ENCODE data around the gene CRYL1. TPM values are rescaled to one million over a fixed set of nuclear protein-coding genes. Genes with fewer than 3 reads are reported as not detected.

The CRYL1 gene
- total and polyA plus RNA-seq, 7 donors: 6.4 to 18.5 (median 12.9) TPM

DNA sequence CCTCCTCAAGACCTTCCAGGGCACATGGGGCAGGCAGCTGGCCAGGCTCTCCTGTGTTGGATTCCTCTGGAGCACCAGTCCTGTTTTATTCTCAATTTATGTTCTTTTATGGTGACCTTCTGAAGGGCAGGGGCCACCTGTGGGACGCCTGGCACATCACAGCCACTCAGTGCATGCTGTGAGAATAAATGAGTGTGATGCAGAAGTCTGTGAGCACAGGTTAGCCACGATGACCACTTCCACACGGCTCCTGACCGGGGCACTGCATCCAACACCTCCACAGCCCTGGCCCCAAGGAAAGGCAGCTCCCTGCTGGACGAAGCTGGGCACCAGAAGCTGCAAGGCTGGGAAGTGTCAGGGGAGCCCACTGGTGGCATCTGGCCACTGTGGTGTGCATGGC is 122.8 kb downstream of the CRYL1 start:
- DNase-seq (no peak), ATAC-seq (no peak)
- Histone ChIP-seq H3K9me3 (no peaks in the 10 kb centered on the region), H3K4me1 (no peaks in the 10 kb centered on the region), H3K4me3 (no peak overlapping the region), H3K36me3 (ENCODE audit: insufficient read depth in 1 of 2, low read depth in 1 of 2) (peaks cover 0 to 10% of the 10 kb centered on the region in 2 donors), H3K27ac (no peak overlapping the region), H3K27me3 (ENCODE audit: insufficient read depth in 3 of 3, low read length in 2 of 3) (no peaks in the 10 kb centered on the region)
- 90 to 93% (median 91%) methylated on average over 5 of the region's 5 CpGs for WGBS, 3 donors
- TF ChIP-seq, protein P1, sequence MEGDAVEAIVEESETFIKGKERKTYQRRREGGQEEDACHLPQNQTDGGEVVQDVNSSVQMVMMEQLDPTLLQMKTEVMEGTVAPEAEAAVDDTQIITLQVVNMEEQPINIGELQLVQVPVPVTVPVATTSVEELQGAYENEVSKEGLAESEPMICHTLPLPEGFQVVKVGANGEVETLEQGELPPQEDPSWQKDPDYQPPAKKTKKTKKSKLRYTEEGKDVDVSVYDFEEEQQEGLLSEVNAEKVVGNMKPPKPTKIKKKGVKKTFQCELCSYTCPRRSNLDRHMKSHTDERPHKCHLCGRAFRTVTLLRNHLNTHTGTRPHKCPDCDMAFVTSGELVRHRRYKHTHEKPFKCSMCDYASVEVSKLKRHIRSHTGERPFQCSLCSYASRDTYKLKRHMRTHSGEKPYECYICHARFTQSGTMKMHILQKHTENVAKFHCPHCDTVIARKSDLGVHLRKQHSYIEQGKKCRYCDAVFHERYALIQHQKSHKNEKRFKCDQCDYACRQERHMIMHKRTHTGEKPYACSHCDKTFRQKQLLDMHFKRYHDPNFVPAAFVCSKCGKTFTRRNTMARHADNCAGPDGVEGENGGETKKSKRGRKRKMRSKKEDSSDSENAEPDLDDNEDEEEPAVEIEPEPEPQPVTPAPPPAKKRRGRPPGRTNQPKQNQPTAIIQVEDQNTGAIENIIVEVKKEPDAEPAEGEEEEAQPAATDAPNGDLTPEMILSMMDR (IDR thresholded peaks at IDR 0.05): no peak
- intact Hi-C loops (cut with DNase I): no loop called here

DNA sequence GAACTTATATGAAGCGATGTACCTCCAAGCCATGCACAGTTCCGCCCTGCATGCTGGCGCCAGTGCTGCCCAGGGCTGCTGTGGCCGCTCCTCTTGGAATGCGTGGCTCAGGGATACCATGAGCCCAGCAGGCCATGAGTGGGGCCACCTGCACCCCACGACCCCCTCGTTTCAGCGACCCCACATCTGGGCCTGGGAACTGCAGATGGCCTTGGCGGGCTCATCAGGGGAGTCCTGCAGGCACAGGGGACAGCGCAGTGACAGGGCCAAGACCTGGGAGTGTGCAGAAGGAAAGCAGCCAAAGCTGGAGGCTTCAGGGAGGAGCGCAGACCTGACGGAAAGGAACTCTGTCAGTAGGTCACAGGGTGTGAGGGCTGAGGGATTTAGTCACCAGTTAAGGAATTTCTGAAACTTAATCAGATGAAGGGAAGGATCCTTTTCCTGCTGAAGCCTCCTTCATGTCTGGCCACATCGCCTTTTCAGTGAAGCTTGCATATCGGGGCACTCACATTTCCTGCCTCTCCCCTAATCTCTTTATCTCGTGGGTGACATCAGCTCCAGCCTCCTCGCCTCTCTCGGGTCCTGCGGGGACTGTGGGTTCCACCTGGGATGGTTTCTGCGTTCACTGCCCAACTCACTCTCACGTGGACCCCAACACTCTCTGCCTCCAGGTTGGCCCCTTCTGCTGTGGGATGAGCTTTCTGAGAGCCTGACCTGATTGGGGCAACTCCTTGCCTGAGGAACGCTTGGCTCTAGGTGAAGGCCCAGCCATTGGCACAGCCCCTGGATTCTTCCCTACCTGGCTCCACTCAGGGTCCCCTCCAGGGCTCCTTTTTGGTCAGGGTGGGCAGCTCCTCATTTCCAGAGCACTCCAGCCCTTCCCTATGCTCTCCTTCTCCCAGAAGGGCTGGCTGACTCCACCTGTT is 123.5 kb downstream of the CRYL1 start:
- H3K27me3 ChIP-seq (ENCODE audit: insufficient read depth in 3 of 3, low read length in 2 of 3): no peaks in the 10 kb centered on the region
- DNase-seq (no peak), ATAC-seq (no peak)
- H3K9me3 ChIP-seq: no peaks in the 10 kb centered on the region
- intact Hi-C loops (cut with DNase I): no loop called here
- no peaks in the 10 kb centered on the region for H3K4me1 ChIP-seq
- WGBS, 3 donors: 81 to 82% (median 82%) methylated on average over 21 of the region's 21 CpGs
- no peak overlapping the region for H3K27ac ChIP-seq
- peaks cover 0 to 10% of the 10 kb centered on the region in 2 donors for H3K36me3 ChIP-seq (ENCODE audit: insufficient read depth in 1 of 2, low read depth in 1 of 2)
- TF ChIP-seq, protein P1 (IDR thresholded peaks at IDR 0.05): no peak
- H3K4me3 ChIP-seq: no peak overlapping the region

DNA sequence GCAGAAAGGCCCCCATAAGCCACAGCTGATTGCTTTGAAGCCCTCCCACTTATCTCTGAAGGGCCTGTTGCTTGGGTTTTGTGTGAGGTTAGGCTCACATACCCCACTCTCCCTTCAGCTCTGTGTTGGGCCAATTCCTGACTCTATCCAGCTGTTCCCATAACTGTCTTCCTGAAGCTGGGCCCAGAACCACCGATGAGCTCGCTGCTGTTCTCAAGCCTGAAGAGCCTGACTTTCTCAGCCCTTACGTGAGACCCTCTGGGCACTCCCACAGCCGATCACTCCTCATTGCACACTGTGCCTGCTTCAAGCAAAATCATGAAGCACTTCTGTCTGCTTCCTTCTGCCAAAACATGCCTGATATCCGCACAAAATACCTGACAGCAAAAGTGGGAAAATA is 124.1 kb downstream of the CRYL1 start:
- H3K27ac ChIP-seq: no peak overlapping the region
- H3K9me3 ChIP-seq: no peaks in the 10 kb centered on the region
- ATAC-seq: no peak
- DNase-seq: no peak
- H3K4me1 ChIP-seq: no peaks in the 10 kb centered on the region
- WGBS, 3 donors: 76 to 79% (median 76%) methylated on average over 5 of the region's 5 CpGs
- intact Hi-C loops (cut with DNase I): no loop called here
- H3K4me3 ChIP-seq: no peak overlapping the region
- no peaks in the 10 kb centered on the region for H3K27me3 ChIP-seq (ENCODE audit: insufficient read depth in 3 of 3, low read length in 2 of 3)
- peaks cover 0 to 10% of the 10 kb centered on the region in 2 donors for H3K36me3 ChIP-seq (ENCODE audit: insufficient read depth in 1 of 2, low read depth in 1 of 2)
- TF ChIP-seq, protein P1 (IDR thresholded peaks at IDR 0.05): no peak

DNA sequence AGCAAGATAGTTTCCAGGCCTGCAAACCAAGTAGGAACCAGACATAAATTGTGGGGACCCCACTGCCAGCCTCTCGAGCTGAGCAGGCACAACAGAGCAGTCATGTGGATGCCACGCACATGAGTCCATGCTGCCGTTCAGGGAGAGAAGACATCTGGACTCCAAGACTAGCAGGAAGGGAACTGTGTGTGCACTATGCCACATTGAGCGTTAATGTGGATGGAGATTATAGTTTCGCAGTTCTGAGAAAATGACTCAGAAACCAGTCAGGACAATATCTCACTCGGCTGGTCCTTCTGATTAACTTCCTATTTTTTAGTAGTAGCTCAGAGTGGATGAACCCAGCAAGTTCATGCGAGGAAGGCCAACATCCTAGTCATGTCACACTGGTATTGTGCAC is 124.9 kb downstream of the CRYL1 start:
- no peak for ATAC-seq
- intact Hi-C loops (cut with DNase I): no loop called here
- Histone ChIP-seq H3K9me3 (no peaks in the 10 kb centered on the region), H3K4me1 (no peaks in the 10 kb centered on the region), H3K36me3 (ENCODE audit: insufficient read depth in 1 of 2, low read depth in 1 of 2) (peaks cover 0 to 10% of the 10 kb centered on the region in 2 donors), H3K27ac (no peak overlapping the region), H3K4me3 (no peak overlapping the region), H3K27me3 (ENCODE audit: insufficient read depth in 3 of 3, low read length in 2 of 3) (no peaks in the 10 kb centered on the region)
- no peak for DNase-seq
- 54 to 60% (median 60%) methylated on average over 7 of the region's 7 CpGs for WGBS, 3 donors
- TF ChIP-seq, protein P1 (IDR thresholded peaks at IDR 0.05): no peak

Data from psoas muscle (tissue), 8 donors.